A549 (cell line): Measurements from ENCODE around the gene SOX2.

Source experiments
- HEYL ChIP-seq: fragments of 250-450 bp; sonication (Bioruptor Pico); IDR thresholded peaks from 2 replicates; pipeline ENCODE4 v1.8.0; 2021; ENCODE audit warnings: mild to moderate bottlenecking, moderate library complexity
- RAD21 ChIP-seq, 2 experiments: fragments of >200 bp in 1 of 2; sonication (Bioruptor Twin) in 1 of 2; formaldehyde crosslinking in 1 of 2; IDR thresholded peaks in 1 of 2; conservative IDR thresholded peaks in 1 of 2; 2 replicates in 1 of 2; 3 replicates in 1 of 2; pipeline ENCODE4 v1.6.1; 2012 to 2018; ENCODE audit warnings: inconsistent platforms in 1 of 2
- RNF2 ChIP-seq: fragments of 200-600 bp; sonication (generic); IDR thresholded peaks from 2 replicates; pipeline ENCODE4 v1.6.1; 2016; ENCODE audit warnings: low read depth, mild to moderate bottlenecking, antibody characterized with exemption, moderate library complexity, borderline replicate concordance
- TF ChIP-seq, protein P1 (sequence below): fragments of >200 bp; sonication (Bioruptor Twin); formaldehyde crosslinking; IDR thresholded peaks from 3 replicates; pipeline ENCODE4 v1.5.1; 2016
- TF ChIP-seq, protein P2 (sequence below): fragments of 250-450 bp; sonication (Bioruptor Pico); IDR thresholded peaks from 2 replicates; pipeline ENCODE4 v1.5.0; 2020; ENCODE audit warnings: low read depth, mild to moderate bottlenecking, moderate library complexity

DNA sequence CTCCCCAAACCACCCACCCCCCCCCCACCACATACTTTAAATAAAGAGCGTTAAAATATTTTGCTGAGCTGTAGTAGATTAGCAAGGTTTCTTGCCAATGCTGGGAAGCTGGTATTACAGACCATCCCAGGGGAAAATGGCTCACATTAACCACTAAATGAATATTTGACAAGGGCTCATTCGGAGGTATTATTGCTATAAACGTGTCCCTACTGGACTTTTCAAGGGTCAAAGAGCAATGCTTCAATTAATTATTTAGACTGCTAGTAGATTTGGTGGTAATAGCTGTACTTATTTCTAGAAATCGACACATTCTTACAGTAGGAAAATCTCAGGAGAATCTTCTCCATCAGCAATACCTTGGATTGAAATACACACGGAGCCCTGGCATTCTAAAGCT lies 5.2 kb downstream of the SOX2 start:
- TF ChIP-seq, protein P1, sequence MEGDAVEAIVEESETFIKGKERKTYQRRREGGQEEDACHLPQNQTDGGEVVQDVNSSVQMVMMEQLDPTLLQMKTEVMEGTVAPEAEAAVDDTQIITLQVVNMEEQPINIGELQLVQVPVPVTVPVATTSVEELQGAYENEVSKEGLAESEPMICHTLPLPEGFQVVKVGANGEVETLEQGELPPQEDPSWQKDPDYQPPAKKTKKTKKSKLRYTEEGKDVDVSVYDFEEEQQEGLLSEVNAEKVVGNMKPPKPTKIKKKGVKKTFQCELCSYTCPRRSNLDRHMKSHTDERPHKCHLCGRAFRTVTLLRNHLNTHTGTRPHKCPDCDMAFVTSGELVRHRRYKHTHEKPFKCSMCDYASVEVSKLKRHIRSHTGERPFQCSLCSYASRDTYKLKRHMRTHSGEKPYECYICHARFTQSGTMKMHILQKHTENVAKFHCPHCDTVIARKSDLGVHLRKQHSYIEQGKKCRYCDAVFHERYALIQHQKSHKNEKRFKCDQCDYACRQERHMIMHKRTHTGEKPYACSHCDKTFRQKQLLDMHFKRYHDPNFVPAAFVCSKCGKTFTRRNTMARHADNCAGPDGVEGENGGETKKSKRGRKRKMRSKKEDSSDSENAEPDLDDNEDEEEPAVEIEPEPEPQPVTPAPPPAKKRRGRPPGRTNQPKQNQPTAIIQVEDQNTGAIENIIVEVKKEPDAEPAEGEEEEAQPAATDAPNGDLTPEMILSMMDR, result no peak
- no peak for TF ChIP-seq HEYL (CRISPR knock-in tag)
- TF ChIP-seq, protein P2, sequence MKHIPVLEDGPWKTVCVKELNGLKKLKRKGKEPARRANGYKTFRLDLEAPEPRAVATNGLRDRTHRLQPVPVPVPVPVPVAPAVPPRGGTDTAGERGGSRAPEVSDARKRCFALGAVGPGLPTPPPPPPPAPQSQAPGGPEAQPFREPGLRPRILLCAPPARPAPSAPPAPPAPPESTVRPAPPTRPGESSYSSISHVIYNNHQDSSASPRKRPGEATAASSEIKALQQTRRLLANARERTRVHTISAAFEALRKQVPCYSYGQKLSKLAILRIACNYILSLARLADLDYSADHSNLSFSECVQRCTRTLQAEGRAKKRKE, result no peak
- no peak for TF ChIP-seq RNF2
- no peak for TF ChIP-seq RAD21 (conservative IDR thresholded peaks at IDR 0.05 in 1 of 2, IDR thresholded peaks at IDR 0.05 in 1 of 2)
